HEK293 (cell line): ENCODE results near the gene CKS1B.

Experiments
- CTCF ChIA-PET: fragments of 350-600 bp; formaldehyde crosslinking; extraction: SDS; loops from one replicate; lab custom pipeline; 2021; ENCODE audit warnings: antibody characterized with exemption; lab: Yijun Ruan, JAX
- POLR2A ChIA-PET: fragments of 300-600 bp; formaldehyde crosslinking; extraction: SDS; loops from one replicate; lab custom pipeline; 2020; ENCODE audit warnings: antibody characterized with exemption, inconsistent platforms; lab: Yijun Ruan, JAX
- H3K27ac ChIP-seq: fragments of 200-500 bp; sonication (Bioruptor generic); 2 replicates; pipeline ENCODE4 v1.5.1; 2014; ENCODE audit warnings: low read depth, low read length, control low read depth, inconsistent platforms; ENCODE audit errors: extremely low read depth
- H3K36me3 ChIP-seq, 2 experiments: fragments of 200-500 bp in 1 of 2; sonication (Bioruptor generic) in 1 of 2; 1 replicate in 1 of 2; 2 replicates in 1 of 2; pipeline ENCODE4 v1.5.1; 2014 to 2017; ENCODE audit warnings: inconsistent platforms in 2 of 2, low read length in 2 of 2; ENCODE audit not compliant: control insufficient read depth in 2 of 2, insufficient read depth in 1 of 2
- H3K4me1 ChIP-seq: fragments of 200-500 bp; sonication (Bioruptor generic); 2 replicates; pipeline ENCODE4 v1.5.1; 2014; ENCODE audit warnings: mild to moderate bottlenecking, low read length, inconsistent platforms; ENCODE audit not compliant: control insufficient read depth, insufficient read depth
- H3K4me3 ChIP-seq: 2 replicates; pipeline ENCODE4 v1.5.1; 2011; ENCODE audit warnings: low read depth, mild to moderate bottlenecking, control low read depth, low read length, moderate library complexity
- H3K9me3 ChIP-seq: fragments of 200-500 bp; sonication (Bioruptor generic); 2 replicates; pipeline ENCODE4 v1.5.1; 2014; ENCODE audit warnings: low read depth, low read length, inconsistent platforms; ENCODE audit not compliant: control insufficient read depth, insufficient read depth
- CTCF ChIP-seq: fragments of 450-650 bp; formaldehyde crosslinking; IDR thresholded peaks from 2 replicates; pipeline ENCODE4 v1.5.1; 2016; ENCODE audit warnings: missing biosample characterization, missing genetic modification characterization
- KLF8 ChIP-seq: fragments of 450-650 bp; formaldehyde crosslinking; IDR thresholded peaks from 2 replicates; pipeline ENCODE4 v1.5.1; 2016; ENCODE audit warnings: missing biosample characterization, missing genetic modification characterization
- PATZ1 ChIP-seq: fragments of 450-650 bp; formaldehyde crosslinking; IDR thresholded peaks from 2 replicates; pipeline ENCODE4 v1.5.1; 2016; ENCODE audit warnings: missing biosample characterization, missing genetic modification characterization
- PRDM10 ChIP-seq: fragments of 450-650 bp; formaldehyde crosslinking; IDR thresholded peaks from 2 replicates; pipeline ENCODE4 v1.5.1; 2016; ENCODE audit warnings: missing biosample characterization, missing genetic modification characterization
- PRDM6 ChIP-seq: fragments of 450-650 bp; formaldehyde crosslinking; IDR thresholded peaks from 2 replicates; pipeline ENCODE4 v1.5.1; 2017; ENCODE audit warnings: missing biosample characterization, missing genetic modification characterization
- SCRT2 ChIP-seq: fragments of 450-650 bp; formaldehyde crosslinking; IDR thresholded peaks from 2 replicates; pipeline ENCODE4 v1.5.1; 2016; ENCODE audit warnings: missing biosample characterization, missing genetic modification characterization
- SP2 ChIP-seq: fragments of 450-650 bp; formaldehyde crosslinking; IDR thresholded peaks from 2 replicates; pipeline ENCODE4 v1.5.1; 2016; ENCODE audit warnings: missing biosample characterization, missing genetic modification characterization
- SP7 ChIP-seq: fragments of 450-650 bp; formaldehyde crosslinking; IDR thresholded peaks from 2 replicates; pipeline ENCODE4 v1.5.1; 2016; ENCODE audit warnings: missing biosample characterization, missing genetic modification characterization
- WT1 ChIP-seq: fragments of 450-650 bp; formaldehyde crosslinking; IDR thresholded peaks from 2 replicates; pipeline ENCODE4 v1.5.1; 2016; ENCODE audit warnings: missing biosample characterization, missing genetic modification characterization
- ZBTB17 ChIP-seq: fragments of 450-650 bp; formaldehyde crosslinking; IDR thresholded peaks from 2 replicates; pipeline ENCODE4 v1.5.1; 2016; ENCODE audit warnings: missing biosample characterization, missing genetic modification characterization
- ZBTB20 ChIP-seq: fragments of 450-650 bp; formaldehyde crosslinking; IDR thresholded peaks from 2 replicates; pipeline ENCODE4 v1.5.1; 2016; ENCODE audit warnings: missing biosample characterization, missing genetic modification characterization
- ZBTB48 ChIP-seq: fragments of 450-650 bp; formaldehyde crosslinking; IDR thresholded peaks from 2 replicates; pipeline ENCODE4 v1.5.1; 2016; ENCODE audit warnings: missing biosample characterization, missing genetic modification characterization
- ZBTB8A ChIP-seq: fragments of 450-650 bp; formaldehyde crosslinking; IDR thresholded peaks from 2 replicates; pipeline ENCODE4 v1.5.1; 2016; ENCODE audit warnings: missing biosample characterization, missing genetic modification characterization
- ZNF10 ChIP-seq: fragments of 450-650 bp; formaldehyde crosslinking; IDR thresholded peaks from 2 replicates; pipeline ENCODE4 v1.5.1; 2017; ENCODE audit warnings: missing biosample characterization, missing genetic modification characterization
- ZNF16 ChIP-seq: fragments of 450-650 bp; formaldehyde crosslinking; IDR thresholded peaks from 2 replicates; pipeline ENCODE4 v1.5.1; 2016; ENCODE audit warnings: low read depth, missing biosample characterization, missing genetic modification characterization
- ZNF341 ChIP-seq: fragments of 450-650 bp; formaldehyde crosslinking; IDR thresholded peaks from 2 replicates; pipeline ENCODE4; 2016; ENCODE audit warnings: low read depth, missing biosample characterization, missing genetic modification characterization
- ZNF350 ChIP-seq: fragments of 450-650 bp; formaldehyde crosslinking; IDR thresholded peaks from 2 replicates; pipeline ENCODE4 v1.5.0; 2017; ENCODE audit warnings: missing biosample characterization, mild to moderate bottlenecking, missing genetic modification characterization
- ZNF366 ChIP-seq: fragments of 450-650 bp; formaldehyde crosslinking; conservative IDR thresholded peaks from 2 replicates; pipeline ENCODE4 v1.5.1; 2016; ENCODE audit warnings: missing biosample characterization, missing genetic modification characterization
- ZNF558 ChIP-seq: fragments of 450-650 bp; formaldehyde crosslinking; IDR thresholded peaks from 2 replicates; pipeline ENCODE4 v1.5.1; 2016; ENCODE audit warnings: missing biosample characterization, missing genetic modification characterization
- ZNF600 ChIP-seq: fragments of 450-650 bp; formaldehyde crosslinking; IDR thresholded peaks from 2 replicates; pipeline ENCODE4 v1.5.1; 2016; ENCODE audit warnings: missing biosample characterization, missing genetic modification characterization
- ZNF76 ChIP-seq: fragments of 450-650 bp; formaldehyde crosslinking; IDR thresholded peaks from 2 replicates; pipeline ENCODE4; 2016; ENCODE audit warnings: low read depth, missing biosample characterization, missing genetic modification characterization, borderline replicate concordance
- ZSCAN30 ChIP-seq: fragments of 450-650 bp; IDR thresholded peaks from 2 replicates; pipeline ENCODE4 v1.5.1; 2018; ENCODE audit warnings: missing biosample characterization, mild to moderate bottlenecking, missing genetic modification characterization, moderate library complexity

Gene CKS1B

GRCh38 chr1:154955718-154956543, 18.6 kb upstream of the CKS1B start, which contains the start of gene PBXIP1 (continued):
- TF ChIP-seq ZNF558 (tag by site-specific recombination) = no peak
- TF ChIP-seq ZBTB8A (tag by site-specific recombination) = peak; percentile 13; the same call in 1 of the 2 replicates
- no peak for TF ChIP-seq ZSCAN30 (tag by site-specific recombination)
- peak; percentile 20; the same call in 1 of the 2 replicates for TF ChIP-seq CTCF
- peak; percentile 82 for TF ChIP-seq ZNF366 (tag by site-specific recombination)
- peak; percentile 92; the same call in 1 of the 2 replicates for TF ChIP-seq ZBTB17 (tag by site-specific recombination)
- peak; percentile 91 for TF ChIP-seq SP2
- TF ChIP-seq PRDM6 (tag by site-specific recombination) = no peak
- TF ChIP-seq PATZ1 = peak; percentile 48; the same call in 1 of the 2 replicates
- 0 out of 2 replicates have a peak, but pooled peaks have one; percentile 1 for TF ChIP-seq SP7 (tag by site-specific recombination)
- no peak for TF ChIP-seq ZNF350 (tag by site-specific recombination)
- TF ChIP-seq SCRT2 = peak; percentile 100
- TF ChIP-seq ZNF76 = 0 out of 2 replicates have a peak, but pooled peaks have one; percentile 24
- peak; percentile 67 for TF ChIP-seq ZBTB20 (tag by site-specific recombination)
- TF ChIP-seq WT1 (tag by site-specific recombination) = 0 out of 2 replicates have a peak, but pooled peaks have one; percentile 23
- peak; percentile 76 for TF ChIP-seq PRDM10 (tag by site-specific recombination)

GRCh38 chr1:154956544-154956941, 17.9 kb upstream of the CKS1B start:
- Histone ChIP-seq H3K4me1 (peaks cover 5% of the 10 kb centered on the region; the same call in 1 of the 2 replicates), H3K27ac (no peak overlapping the region)
- 0 out of 2 replicates have a peak, but pooled peaks have one; percentile 9 for TF ChIP-seq ZNF600
- TF ChIP-seq ZBTB20 (tag by site-specific recombination) = peak; percentile 48; the same call in 1 of the 2 replicates
- 0 out of 2 replicates have a peak, but pooled peaks have one; percentile 6 for TF ChIP-seq KLF8 (tag by site-specific recombination)
- peak; percentile 84 for TF ChIP-seq ZNF341 (tag by site-specific recombination)
- TF ChIP-seq ZBTB48 (tag by site-specific recombination) = peak; percentile 96
- TF ChIP-seq ZNF16 (tag by site-specific recombination) = no peak
- TF ChIP-seq ZNF10 (tag by site-specific recombination) = no peak
- TF ChIP-seq, all 188 proteins: peak for 5
- ChIA-PET POLR2A (interaction anchor here (1.2 to 3.9 kb wide), 9 partner anchors 9 to 397 kb away, joined by 3 to 41 read pairs (median 5); partner anchors contain the start of genes ADAM15, PMVK and SHC1), CTCF (interaction anchor here (0.6 to 3.0 kb wide), 12 partner anchors 9 to 129 kb away, joined by 3 to 10 read pairs (median 6); partner anchors contain the start of genes ADAM15 and FLAD1)
- Histone ChIP-seq H3K9me3 (no peaks in the 10 kb centered on the region), H3K36me3 (peaks cover 3 to 22% of the 10 kb centered on the region in 2 experiments), H3K4me3 (peak overlapping the region; percentile 59)
